Stimulated activated CD4-positive, alpha-beta T cell treated with anti-CD3 and anti-CD28 coated beads, Interleukin-15, amount 100 ng/mL, for 48 hours (primary cell): ENCODE data around the gene KRTAP9-7.

ENCODE experiments used
- DNase-seq, 2 donors: peaks; one replicate each; pipeline ENCODE4 v3.0.0-alpha.2; 2020; ENCODE audit warnings: low read depth in 2 of 2

The KRTAP9-7 gene

DNA sequence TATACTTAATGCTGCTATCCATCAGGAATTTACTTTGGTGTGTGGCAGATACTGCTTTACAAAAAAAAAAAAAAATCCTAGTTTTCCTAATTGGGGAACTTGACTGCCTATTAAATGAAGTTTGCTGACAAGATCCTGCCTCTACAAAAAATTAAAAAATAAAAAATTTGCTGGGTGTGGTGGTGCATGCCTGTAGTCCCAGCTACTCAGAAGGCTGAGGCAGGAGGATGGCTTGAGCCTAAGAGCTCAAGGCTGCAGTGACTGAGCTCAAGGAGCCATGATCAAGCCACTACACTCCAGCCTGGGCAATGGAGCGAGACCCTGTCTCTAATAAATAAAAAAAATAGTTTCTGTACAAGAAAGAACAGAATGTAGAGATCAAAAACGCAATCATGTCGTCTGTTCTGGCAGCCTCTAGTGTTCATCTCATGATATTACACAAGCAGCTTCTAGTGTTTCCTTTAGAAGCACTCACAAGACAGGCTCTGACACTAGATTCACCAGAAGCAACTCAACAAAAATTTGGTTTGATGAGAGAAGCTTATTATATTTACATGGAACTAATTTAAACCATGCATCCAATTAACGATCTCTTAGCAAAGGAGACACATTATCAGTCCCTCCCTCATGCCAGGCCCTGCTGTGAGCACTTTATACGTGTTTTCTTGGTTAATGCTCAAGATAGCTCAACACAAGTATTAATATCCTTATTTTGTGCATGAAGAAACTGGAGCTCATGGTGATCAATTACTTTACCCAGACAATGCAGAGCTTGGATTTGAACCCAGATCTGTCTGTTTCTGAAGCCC lies 46.8 kb downstream of the KRTAP9-7 start:
- DNase-seq = no peak

DNA sequence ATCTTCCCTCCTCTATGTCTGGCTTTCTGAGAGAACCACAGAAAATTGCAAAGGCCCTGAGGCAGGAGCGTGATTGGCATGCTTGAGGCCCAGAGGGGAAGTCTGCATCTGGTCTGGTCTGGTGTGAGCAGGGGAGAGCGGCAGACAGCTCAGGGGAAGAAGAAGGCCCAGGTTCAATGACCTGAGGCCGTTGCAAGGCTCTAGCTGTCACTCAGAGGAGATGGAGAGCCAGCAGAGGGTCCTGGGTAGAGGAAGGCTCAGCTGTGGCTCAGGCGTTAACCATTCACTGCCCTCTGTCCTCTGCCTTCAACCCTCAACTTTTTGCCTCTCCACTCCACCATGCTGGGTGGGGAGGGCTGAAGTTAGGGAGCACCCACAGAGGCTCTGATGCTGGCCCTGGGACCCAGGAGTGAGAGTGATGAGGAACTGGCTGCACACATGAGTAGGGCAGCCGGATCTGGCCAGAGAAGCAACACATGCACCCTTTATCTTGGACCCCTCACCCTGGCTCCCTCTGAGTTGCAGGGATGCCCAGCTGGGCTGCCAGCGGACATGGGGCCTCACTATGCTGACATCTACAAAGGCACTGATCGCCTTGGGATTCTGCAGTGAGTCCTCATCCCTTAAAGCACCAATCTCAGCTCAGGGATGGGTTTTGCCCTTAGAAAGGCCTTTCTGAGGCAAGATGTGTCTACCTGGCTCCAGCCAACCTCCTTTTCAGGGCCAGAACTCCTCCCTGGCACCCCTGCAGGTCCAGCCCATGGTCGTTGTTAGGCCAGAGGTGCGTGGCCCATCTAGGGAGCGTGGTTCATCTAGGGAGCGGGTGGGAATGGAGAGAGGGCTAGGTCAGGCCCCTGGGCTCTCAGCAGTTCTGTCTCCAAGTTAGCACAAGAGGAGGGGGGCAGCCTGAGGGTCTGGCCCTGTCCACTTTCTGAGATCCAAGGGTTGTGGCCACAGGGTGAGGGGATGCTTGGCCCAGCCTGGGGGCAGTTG lies 47.7 kb downstream of the KRTAP9-7 start:
- no peak for DNase-seq

DNA sequence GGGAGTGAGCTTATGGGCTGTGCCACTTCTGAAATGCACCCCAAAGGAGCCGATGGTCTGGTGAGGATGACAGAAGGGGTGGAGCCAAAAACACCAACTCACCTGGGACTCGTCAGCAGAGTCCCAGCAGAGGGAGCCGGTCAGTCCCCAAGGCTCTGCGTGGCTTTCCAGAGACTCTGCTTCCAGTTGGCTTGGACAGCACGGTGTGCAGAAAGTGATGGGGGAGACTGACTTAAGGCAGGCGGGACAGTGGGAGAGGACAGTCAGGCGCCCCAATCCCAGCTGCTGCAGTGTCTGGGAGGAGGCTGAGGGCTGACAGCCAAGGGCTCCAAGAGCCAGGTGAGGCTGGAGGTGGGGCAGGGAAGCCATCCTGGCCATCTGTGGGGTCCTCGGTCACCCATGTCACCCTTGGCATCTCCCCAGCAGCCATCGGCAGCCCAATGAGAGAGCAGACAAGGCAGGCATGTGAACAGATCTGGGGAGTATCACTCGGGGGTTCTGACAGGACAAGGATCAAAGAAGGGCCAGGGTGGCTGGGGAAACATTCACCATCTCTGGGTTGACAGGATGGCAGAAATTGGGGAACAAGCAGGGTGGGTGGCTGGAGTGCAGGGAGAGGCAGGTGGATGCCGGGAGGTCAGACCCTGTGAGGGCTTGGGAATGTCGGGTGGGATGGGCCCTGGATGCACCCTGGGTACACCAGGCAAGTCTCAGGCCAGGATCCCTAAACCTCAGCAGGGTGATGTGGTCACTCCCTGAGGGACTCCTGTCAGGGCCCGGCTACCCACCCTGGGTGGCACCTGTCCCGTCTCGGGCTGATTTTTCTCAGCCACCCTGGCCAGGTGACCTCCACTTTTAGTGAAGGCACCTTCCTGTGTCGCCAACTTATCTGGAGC lies 48.9 kb downstream of the KRTAP9-7 start:
- no peak for DNase-seq

DNA sequence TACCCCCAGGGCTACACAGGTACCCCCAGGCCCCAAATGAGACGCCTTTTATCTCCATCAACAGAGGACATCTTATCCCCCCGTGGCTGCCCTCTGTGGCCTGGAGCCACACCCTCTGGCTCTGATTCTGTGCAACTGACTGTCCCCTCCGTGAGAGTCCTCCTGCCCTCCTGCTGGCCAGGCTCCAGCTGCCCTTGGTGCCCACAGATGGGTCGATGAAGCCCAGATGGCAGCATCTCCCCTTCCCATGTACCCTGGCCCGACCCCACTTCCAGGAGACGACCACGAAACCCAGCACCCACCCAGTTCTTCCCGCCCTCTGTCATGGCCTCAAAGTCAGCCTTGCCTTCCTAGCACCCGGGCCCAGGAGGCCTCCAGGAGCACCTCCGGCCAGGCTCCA lies 49.6 kb downstream of the KRTAP9-7 start:
- no peak for DNase-seq

DNA sequence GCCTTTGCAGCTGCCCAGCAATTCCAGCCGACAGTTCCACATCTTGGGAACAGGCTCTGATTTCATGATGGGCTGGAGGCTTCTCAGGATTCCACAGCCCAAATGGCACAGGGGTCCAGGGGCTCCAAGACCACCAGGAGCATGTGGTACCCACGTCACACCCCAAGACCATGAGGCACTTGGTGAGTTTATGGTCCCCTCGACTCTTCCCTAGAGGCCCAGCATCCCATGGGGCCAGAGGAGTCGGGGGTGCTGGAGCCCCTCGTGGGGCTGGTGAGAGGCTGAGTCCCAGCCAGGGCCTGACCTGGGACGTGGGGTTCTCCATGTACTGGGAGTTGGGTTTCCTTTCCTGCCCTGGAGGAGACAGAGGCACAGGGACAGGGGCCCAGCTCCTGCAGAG lies 50.1 kb downstream of the KRTAP9-7 start:
- no peak for DNase-seq
